IPS-15b (cell line): ENCODE results near the gene HTR5A.

Source experiments
- H3K27me3 ChIP-seq: one replicate; pipeline ENCODE4 v1.6.1; 2013; ENCODE audit warnings: low read length; ENCODE audit not compliant: control insufficient read depth, insufficient read depth
- H3K36me3 ChIP-seq: one replicate; pipeline ENCODE4 v1.6.1; 2013; ENCODE audit warnings: low read length; ENCODE audit not compliant: control insufficient read depth, insufficient read depth
- H3K4me1 ChIP-seq: one replicate; pipeline ENCODE4 v1.6.1; 2013; ENCODE audit warnings: mild to moderate bottlenecking, low read length; ENCODE audit not compliant: control insufficient read depth, insufficient read depth
- H3K4me3 ChIP-seq: one replicate; pipeline ENCODE4 v1.5.1; 2013; ENCODE audit warnings: low read depth, low read length
- H3K9ac ChIP-seq: one replicate; pipeline ENCODE4 v1.6.1; 2013; ENCODE audit warnings: low read depth, mild to moderate bottlenecking, low read length
- H3K9me3 ChIP-seq: one replicate; pipeline ENCODE4 v1.6.1; 2013; ENCODE audit warnings: mild to moderate bottlenecking, low read length; ENCODE audit not compliant: control insufficient read depth, insufficient read depth

HTR5A gene

DNA sequence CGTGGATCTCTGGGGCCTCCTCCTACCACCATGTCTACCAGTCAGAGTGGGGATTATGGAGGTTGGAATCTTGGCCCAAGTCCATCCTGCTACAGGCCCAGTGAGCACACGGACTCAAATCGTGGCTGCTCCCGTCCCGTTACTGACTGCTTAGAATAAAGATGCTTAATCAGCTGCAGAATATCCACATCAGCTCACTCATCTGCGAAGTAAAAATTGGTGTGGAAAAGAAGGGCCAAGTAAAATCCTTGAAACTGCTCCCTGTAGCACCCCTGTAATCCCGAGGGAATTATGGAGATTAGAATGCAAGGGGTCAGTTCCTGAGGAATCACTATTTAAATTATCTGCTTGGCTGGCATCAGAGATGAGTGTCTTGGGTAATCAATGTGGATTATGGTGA, 13.0 kb upstream of the HTR5A start:
- H3K4me3 ChIP-seq: no peak overlapping the region
- H3K27me3 ChIP-seq: no peaks in the 10 kb centered on the region
- H3K9ac ChIP-seq: no peak overlapping the region
- H3K36me3 ChIP-seq: no peaks in the 10 kb centered on the region
- no peaks in the 10 kb centered on the region for H3K9me3 ChIP-seq
- no peaks in the 10 kb centered on the region for H3K4me1 ChIP-seq

DNA sequence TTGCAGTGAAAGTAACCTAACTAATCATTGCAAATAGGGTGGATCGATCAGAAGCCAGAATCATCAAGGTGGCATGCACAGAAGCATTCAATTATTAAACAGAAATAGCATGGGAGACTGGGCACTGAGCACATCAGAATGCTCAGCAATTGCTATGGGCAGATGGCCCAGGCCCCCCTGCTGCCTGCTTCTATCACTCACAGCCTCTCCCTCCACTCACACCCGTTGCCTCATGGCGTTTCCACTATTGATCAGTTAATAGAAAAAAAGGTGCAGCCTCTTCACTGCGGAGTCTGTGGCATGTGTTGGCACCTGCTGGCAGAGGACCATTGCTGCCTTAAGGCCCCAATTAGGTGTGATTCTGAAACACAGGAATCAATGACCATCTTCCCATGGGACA, 11.2 kb upstream of the HTR5A start:
- Histone ChIP-seq H3K4me1 (no peaks in the 10 kb centered on the region), H3K4me3 (no peak overlapping the region), H3K36me3 (no peaks in the 10 kb centered on the region), H3K9me3 (no peaks in the 10 kb centered on the region), H3K27me3 (no peaks in the 10 kb centered on the region), H3K9ac (no peak overlapping the region)

DNA sequence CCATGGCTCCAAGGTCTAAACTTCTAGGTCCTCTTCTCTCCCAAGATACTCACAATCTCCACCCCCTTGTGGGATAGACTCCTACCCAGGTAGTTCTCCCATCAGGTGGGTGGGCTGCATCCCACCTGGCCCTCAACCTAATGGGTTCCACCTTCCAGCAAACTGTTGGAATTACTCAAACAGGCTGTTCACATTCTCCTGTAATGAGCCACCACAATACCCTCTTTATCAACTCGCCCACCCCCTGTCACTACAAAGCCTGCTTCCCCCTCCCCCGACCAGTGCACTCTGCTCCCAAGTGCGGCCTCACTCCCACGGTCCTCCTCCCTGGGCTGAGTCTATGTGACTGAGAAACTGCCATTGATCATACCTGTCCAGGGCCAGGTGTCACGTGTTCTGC, 10.4 kb upstream of the HTR5A start:
- no peaks in the 10 kb centered on the region for H3K4me1 ChIP-seq
- H3K27me3 ChIP-seq: no peaks in the 10 kb centered on the region
- no peaks in the 10 kb centered on the region for H3K9me3 ChIP-seq
- no peak overlapping the region for H3K9ac ChIP-seq
- no peak overlapping the region for H3K4me3 ChIP-seq
- no peaks in the 10 kb centered on the region for H3K36me3 ChIP-seq

DNA sequence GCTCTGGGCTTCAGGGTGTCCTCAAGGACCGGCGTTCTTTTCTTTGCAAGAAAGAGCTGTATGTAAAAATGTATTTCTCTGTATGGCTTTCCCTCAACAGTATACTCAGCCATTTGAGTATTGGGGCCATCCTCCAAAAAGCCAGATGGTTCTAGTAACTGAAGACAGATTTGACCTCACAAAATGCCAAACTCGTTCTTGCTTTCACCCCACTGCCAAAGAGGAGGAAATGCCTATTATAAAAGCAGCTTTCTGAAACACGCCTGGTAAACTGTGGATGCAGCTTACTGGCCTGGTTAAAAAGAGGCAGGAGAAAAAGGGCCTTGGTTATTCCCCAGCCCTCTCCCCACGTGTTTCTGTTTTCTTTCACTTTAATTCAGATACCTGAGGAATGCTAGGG, 7.7 kb upstream of the HTR5A start:
- Histone ChIP-seq H3K27me3 (no peaks in the 10 kb centered on the region), H3K9ac (no peak overlapping the region)

DNA sequence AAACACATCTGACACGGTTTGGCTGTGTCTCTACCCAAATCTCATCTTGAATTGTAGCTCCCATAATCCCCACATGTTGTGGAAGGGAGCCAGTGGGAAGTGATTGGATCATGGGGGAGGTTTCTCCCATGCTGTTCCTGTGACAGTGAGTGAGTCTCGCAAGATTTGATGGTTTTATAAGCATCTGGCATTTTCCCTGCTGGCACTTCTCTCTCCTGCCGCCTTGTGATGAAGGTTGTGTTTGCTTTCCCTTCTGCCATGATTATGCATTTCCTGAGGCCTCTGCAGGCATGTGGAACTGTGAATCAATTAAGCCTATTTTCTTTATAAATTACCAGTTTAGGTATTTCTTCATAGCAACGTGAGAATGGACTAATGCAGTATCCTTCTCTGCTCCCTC, 5.9 kb upstream of the HTR5A start:
- Histone ChIP-seq H3K27me3 (no peaks in the 10 kb centered on the region), H3K36me3 (no peaks in the 10 kb centered on the region), H3K9ac (no peak overlapping the region), H3K4me3 (no peak overlapping the region), H3K4me1 (no peaks in the 10 kb centered on the region), H3K9me3 (no peaks in the 10 kb centered on the region)

More for the DNA sequence above, 7.7 kb upstream of the HTR5A start:
- Histone ChIP-seq H3K4me1 (no peaks in the 10 kb centered on the region), H3K9me3 (no peaks in the 10 kb centered on the region), H3K4me3 (no peak overlapping the region), H3K36me3 (no peaks in the 10 kb centered on the region)

DNA sequence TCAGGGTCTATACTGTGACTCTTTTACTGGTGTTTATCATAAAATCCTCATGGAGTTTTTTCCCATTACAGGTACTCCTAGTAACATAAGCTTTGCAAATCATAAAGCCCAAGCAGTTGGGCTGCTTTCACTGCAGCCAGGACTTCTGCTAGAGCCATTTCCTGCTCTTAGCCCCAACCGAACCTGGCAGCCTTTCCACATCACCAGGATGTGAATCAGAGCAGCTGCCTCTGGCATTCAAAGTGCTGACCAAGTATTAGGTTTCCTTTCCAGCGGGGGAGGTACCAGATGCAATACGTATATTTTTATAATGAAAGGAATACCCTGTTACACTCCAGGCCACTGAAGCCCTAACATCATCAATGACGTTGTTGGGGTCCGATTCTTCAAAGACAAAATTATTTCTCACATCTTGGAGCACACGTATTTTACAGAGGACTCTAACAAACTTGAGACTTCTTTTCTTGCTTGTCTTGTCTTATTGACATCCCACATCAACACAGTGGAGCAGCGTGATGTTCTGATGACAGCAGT, 3.6 kb upstream of the HTR5A start:
- H3K4me3 ChIP-seq: no peak overlapping the region
- H3K4me1 ChIP-seq: no peaks in the 10 kb centered on the region
- no peak overlapping the region for H3K9ac ChIP-seq
- no peaks in the 10 kb centered on the region for H3K36me3 ChIP-seq
- H3K9me3 ChIP-seq: no peaks in the 10 kb centered on the region
- peaks cover 12% of the 10 kb centered on the region for H3K27me3 ChIP-seq

DNA sequence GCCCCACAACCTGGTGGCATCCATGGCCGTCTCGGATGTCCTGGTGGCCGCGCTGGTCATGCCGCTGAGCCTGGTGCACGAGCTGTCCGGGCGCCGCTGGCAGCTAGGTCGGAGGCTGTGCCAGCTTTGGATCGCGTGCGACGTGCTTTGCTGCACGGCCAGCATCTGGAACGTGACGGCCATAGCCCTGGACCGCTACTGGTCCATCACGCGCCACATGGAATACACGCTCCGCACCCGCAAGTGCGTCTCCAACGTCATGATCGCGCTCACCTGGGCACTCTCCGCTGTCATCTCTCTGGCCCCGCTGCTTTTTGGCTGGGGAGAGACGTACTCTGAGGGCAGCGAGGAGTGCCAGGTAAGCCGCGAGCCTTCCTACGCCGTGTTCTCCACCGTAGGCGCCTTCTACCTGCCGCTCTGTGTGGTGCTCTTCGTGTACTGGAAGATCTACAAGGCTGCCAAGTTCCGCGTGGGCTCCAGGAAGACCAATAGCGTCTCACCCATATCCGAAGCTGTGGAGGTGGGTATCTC, 1.1 kb downstream of the HTR5A start:
- Histone ChIP-seq H3K27me3 (peaks cover 29% of the 10 kb centered on the region), H3K4me3 (peak overlapping the region; percentile 52), H3K4me1 (no peaks in the 10 kb centered on the region), H3K9ac (no peak overlapping the region), H3K36me3 (no peaks in the 10 kb centered on the region), H3K9me3 (no peaks in the 10 kb centered on the region)

DNA sequence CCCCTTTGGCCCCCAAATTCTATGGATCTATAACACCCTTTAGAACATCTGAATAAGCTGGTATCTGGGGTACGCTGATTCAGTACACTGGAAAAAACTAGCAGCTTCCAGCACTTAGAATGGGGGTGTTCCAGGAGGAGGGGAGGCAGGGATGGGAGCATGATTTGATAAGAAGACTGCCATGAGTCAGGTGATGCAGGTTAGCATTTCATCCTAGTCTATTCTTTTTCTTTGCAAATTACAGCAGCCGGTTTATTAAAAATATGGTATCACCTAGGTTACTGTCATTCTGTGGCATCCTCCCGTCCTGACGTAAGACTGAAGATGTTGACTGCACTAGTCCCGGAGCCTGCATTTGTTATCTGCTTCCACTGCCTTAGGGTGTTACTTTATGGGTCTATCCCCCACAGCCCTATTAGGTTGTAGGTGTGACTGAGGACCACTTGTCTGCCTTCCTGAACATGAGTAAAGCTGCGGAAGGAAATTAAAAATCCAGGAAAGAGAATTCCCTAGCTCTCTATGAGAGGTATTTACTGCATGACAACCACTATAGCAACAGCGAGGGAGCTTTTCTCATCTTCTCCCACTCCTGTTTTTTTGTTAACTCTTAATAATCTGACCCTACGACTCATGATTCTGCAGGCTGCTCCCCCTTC, 1.9 kb downstream of the HTR5A start:
- Histone ChIP-seq H3K9ac (no peak overlapping the region), H3K4me1 (no peaks in the 10 kb centered on the region), H3K4me3 (no peak overlapping the region), H3K9me3 (no peaks in the 10 kb centered on the region), H3K27me3 (peaks cover 29% of the 10 kb centered on the region), H3K36me3 (no peaks in the 10 kb centered on the region)

DNA sequence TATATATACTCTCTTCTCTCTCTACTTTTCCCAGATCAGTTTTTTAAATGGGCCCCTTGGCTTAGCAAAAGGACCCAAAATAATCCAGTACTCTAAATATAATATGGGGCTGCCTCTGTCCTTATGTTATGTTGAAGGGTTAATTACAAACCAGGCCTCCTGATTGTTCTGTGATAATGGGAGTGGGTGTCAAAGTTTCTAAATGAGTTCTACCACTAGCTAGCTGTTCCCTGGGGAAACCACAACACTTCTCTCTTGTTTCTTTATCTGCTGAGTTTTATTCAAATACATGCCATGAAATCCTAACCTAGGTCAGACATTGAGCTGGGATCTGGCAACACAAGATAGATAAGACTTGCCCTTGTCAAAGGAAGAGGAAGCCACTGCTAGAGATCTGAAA, 3.8 kb downstream of the HTR5A start:
- Histone ChIP-seq H3K4me1 (no peaks in the 10 kb centered on the region), H3K36me3 (no peaks in the 10 kb centered on the region), H3K4me3 (no peak overlapping the region), H3K27me3 (peaks cover 29% of the 10 kb centered on the region), H3K9me3 (no peaks in the 10 kb centered on the region), H3K9ac (no peak overlapping the region)

DNA sequence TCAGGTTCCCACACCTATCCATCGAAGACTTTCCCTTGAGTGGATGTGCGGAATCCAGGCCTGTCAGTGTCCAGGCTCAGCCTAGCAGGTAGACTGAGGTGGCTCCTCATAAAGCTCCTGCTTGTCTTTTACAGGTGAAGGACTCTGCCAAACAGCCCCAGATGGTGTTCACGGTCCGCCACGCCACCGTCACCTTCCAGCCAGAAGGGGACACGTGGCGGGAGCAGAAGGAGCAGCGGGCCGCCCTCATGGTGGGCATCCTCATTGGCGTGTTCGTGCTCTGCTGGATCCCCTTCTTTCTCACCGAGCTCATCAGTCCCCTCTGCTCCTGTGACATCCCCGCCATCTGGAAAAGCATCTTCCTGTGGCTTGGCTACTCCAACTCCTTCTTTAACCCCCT, 13.9 kb downstream of the HTR5A start:
- Histone ChIP-seq H3K4me1 (no peaks in the 10 kb centered on the region), H3K4me3 (no peak overlapping the region), H3K9ac (no peak overlapping the region), H3K27me3 (no peaks in the 10 kb centered on the region), H3K36me3 (no peaks in the 10 kb centered on the region), H3K9me3 (no peaks in the 10 kb centered on the region)

DNA sequence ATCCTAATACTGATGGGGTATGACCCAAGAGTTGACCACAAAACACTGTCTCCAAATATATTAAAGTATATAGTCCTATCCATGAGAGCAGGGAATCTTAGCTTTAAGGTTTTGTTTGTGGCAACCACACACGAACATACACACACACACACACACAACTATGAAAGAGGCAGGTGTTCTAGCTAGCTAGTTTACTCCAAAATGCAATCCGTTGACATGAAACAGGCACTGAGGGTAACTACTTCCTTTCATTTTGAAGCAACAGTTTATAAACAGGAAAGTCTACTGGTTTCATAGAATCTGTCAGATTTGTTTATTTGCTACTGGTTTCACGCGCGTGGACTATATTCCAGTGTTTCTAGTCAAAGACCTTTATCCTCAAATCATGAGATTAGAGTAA, 14.8 kb downstream of the HTR5A start:
- no peaks in the 10 kb centered on the region for H3K36me3 ChIP-seq
- no peak overlapping the region for H3K9ac ChIP-seq
- no peaks in the 10 kb centered on the region for H3K27me3 ChIP-seq
- H3K4me3 ChIP-seq: no peak overlapping the region
- no peaks in the 10 kb centered on the region for H3K9me3 ChIP-seq
- H3K4me1 ChIP-seq: no peaks in the 10 kb centered on the region

DNA sequence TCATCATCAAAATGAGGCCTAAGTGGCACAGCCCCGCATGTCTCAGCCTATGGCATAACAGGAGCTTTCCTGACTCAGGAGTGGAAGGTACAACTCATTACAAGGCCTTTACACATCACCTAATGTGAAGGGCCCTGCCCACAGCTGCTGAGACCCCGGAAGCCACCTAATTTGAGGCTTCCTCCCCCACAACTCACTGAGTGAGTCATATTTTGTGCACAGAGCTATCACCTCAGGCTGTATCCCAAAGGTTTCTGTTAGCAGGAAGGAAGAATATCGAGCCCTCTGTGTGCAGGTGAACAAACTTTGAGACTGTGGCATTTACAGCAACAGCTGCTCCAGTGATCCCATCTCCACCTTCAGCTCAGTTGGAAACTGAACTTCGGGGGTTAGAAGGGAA, 20.6 kb downstream of the HTR5A start:
- no peak overlapping the region for H3K9ac ChIP-seq
- no peaks in the 10 kb centered on the region for H3K36me3 ChIP-seq
- H3K4me3 ChIP-seq: no peak overlapping the region
- H3K9me3 ChIP-seq: no peaks in the 10 kb centered on the region
- no peaks in the 10 kb centered on the region for H3K4me1 ChIP-seq
- H3K27me3 ChIP-seq: no peaks in the 10 kb centered on the region
